IPS DF 19.7 (cell line): Measurements from ENCODE around the gene SERPINB10.

Experiments used
- DNase-seq: peaks from one replicate; pipeline ENCODE4 v3.0.0-alpha.2; 2013; ENCODE audit warnings: low read depth, low spot score

Gene SERPINB10

GRCh38 chr18:63980896-63981460 lies 73.2 kb downstream of the SERPINB10 start:
- no peak for DNase-seq

DNA sequence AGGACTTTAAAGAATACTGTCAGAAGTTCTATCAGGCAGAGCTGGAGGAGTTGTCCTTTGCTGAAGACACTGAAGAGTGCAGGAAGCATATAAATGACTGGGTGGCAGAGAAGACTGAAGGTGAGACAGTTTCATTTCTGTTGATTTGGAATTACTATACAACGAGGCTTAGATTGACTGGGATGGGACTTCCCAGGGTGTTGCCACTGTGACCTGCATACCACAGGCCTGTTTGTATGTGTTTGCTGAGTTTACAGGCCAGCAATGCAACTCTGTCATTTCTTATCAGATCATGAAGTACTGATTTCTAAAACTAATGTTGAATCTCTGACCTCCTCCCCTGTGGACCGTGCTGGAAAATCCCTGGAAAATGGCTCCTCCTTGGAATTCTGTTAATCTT lies 74.0 kb downstream of the SERPINB10 start:
- DNase-seq: no peak

GRCh38 chr18:63982361-63982760 lies 74.6 kb downstream of the SERPINB10 start:
- DNase-seq: no peak
